Gastroesophageal sphincter (tissue), 4 donors: ENCODE data around the gene FRMD1. TPM values are rescaled to one million over a fixed set of nuclear protein-coding genes. Genes with fewer than 3 reads are reported as not detected.

ENCODE experiments used
- ATAC-seq: fragments of 150-250 bp; one replicate; pipeline ENCODE4 v1.9.1; 2016; ENCODE audit warnings: mild to moderate bottlenecking, moderate library complexity
- H3K27ac ChIP-seq, 4 donors: fragments of 200-600 bp; sonication (generic) in 3 of 4; 1 replicate in 3 of 4; 2 replicates in 1 of 4; pipeline ENCODE4 v1.5.1; 2016 to 2019
- H3K27me3 ChIP-seq: fragments of 200-600 bp; sonication (generic); one replicate; pipeline ENCODE4 v1.5.1; 2019
- H3K36me3 ChIP-seq, 2 donors: fragments of 200-600 bp; sonication (generic); one replicate each; pipeline ENCODE4 v1.5.1; 2019; ENCODE audit warnings: control low read depth in 1 of 2
- H3K4me1 ChIP-seq, 3 donors: fragments of 200-600 bp; sonication (generic); 1 replicate in 2 of 3; 2 replicates in 1 of 3; pipeline ENCODE4 v1.5.1; 2016 to 2019; ENCODE audit warnings: control low read depth in 2 of 3
- H3K4me3 ChIP-seq, 2 donors: fragments of 200-600 bp; sonication (generic); one replicate each; pipeline ENCODE4 v1.5.1; 2019; ENCODE audit warnings: mild to moderate bottlenecking in 1 of 2, moderate library complexity in 1 of 2
- H3K9me3 ChIP-seq, 3 donors: fragments of 200-600 bp; sonication (generic); one replicate each; pipeline ENCODE4 v1.5.1; 2017 to 2019; ENCODE audit warnings: control low read depth in 2 of 3
- EP300 ChIP-seq: sonication (generic); formaldehyde crosslinking; IDR thresholded peaks from one replicate; pipeline ENCODE4 v1.6.1; 2017; ENCODE audit warnings: antibody characterized with exemption, mild to moderate bottlenecking
- POLR2A ChIP-seq, 2 donors: fragments of 450-650 bp; IDR thresholded peaks; one replicate each; pipeline ENCODE4 v1.6.1; 2017; ENCODE audit warnings: antibody characterized with exemption in 2 of 2, mild to moderate bottlenecking in 2 of 2, moderate library complexity in 1 of 2
- POLR2AphosphoS5 ChIP-seq: sonication (generic); formaldehyde crosslinking; IDR thresholded peaks from one replicate; pipeline ENCODE4 v1.6.1; 2017; ENCODE audit warnings: antibody characterized with exemption
- WGBS, 2 donors: methylation state at CpG; one replicate each; pipeline ENCODE4 v1.1.5; 2018; ENCODE audit warnings: low coverage in 1 of 2; 5-methylcytosine and 5-hydroxymethylcytosine counted together
- total RNA-seq, 4 donors: library from RNA; depleted of rRNA; stranded (reverse); fragments of >200 nt; gene quantifications; one replicate each; pipeline ENCODE4 v1.1.0, GENCODE V29; 2016
- TF ChIP-seq, protein P1 (sequence below), 4 experiments: fragments of 200-600 bp in 2 of 4; fragments of 450-650 bp in 2 of 4; sonication (generic) in 1 of 4; IDR thresholded peaks; one replicate each; pipeline ENCODE4 v1.5.1; 2017 to 2019; ENCODE audit warnings: antibody characterized with exemption in 4 of 4, mild to moderate bottlenecking in 2 of 4, moderate library complexity in 2 of 4

The FRMD1 gene
- total RNA-seq, 4 donors from 2014 or later = 0.10 to 0.54 (median 0.23) TPM; not detected in 1

GRCh38 chr6:168095716-168096250 lies 16.8 kb upstream of the FRMD1 start:
- 94% methylated on average over 5 of the region's 14 CpGs; no CpG with 5 or more reads in 1 of the 2 donors for WGBS, 2 donors

GRCh38 chr6:168095171-168095691 lies 16.2 kb upstream of the FRMD1 start:
- H3K27me3 ChIP-seq = peaks cover 21% of the 10 kb centered on the region
- WGBS, 2 donors = no CpG with 5 or more reads among the region's 17 CpGs
- TF ChIP-seq, protein P1, sequence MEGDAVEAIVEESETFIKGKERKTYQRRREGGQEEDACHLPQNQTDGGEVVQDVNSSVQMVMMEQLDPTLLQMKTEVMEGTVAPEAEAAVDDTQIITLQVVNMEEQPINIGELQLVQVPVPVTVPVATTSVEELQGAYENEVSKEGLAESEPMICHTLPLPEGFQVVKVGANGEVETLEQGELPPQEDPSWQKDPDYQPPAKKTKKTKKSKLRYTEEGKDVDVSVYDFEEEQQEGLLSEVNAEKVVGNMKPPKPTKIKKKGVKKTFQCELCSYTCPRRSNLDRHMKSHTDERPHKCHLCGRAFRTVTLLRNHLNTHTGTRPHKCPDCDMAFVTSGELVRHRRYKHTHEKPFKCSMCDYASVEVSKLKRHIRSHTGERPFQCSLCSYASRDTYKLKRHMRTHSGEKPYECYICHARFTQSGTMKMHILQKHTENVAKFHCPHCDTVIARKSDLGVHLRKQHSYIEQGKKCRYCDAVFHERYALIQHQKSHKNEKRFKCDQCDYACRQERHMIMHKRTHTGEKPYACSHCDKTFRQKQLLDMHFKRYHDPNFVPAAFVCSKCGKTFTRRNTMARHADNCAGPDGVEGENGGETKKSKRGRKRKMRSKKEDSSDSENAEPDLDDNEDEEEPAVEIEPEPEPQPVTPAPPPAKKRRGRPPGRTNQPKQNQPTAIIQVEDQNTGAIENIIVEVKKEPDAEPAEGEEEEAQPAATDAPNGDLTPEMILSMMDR (IDR thresholded peaks at IDR 0.05) = no peak
- TF ChIP-seq EP300 (no peak), POLR2A (IDR thresholded peaks at IDR 0.05) (no peak), POLR2AphosphoS5 (no peak)
- no peak overlapping the region for H3K4me3 ChIP-seq
- peaks cover 0 to 5% (median 0%) of the 10 kb centered on the region in 3 donors for H3K9me3 ChIP-seq
- H3K27ac ChIP-seq = no peak overlapping the region
- ATAC-seq = no peak
- H3K4me1 ChIP-seq = peaks cover 0 to 8% (median 0%) of the 10 kb centered on the region in 3 donors
- H3K36me3 ChIP-seq = no peaks in the 10 kb centered on the region

More at GRCh38 chr6:168095716-168096250, 16.8 kb upstream of the FRMD1 start:
- H3K27ac ChIP-seq = no peak overlapping the region
- no peak overlapping the region for H3K4me3 ChIP-seq
- TF ChIP-seq, protein P1 (IDR thresholded peaks at IDR 0.05) = no peak
- no peak for TF ChIP-seq POLR2AphosphoS5
- TF ChIP-seq POLR2A (IDR thresholded peaks at IDR 0.05) = no peak
- no peak for TF ChIP-seq EP300
- peaks cover 26% of the 10 kb centered on the region for H3K27me3 ChIP-seq
- peaks cover 0 to 8% (median 0%) of the 10 kb centered on the region in 3 donors for H3K4me1 ChIP-seq
- H3K9me3 ChIP-seq = peaks cover 0 to 5% (median 0%) of the 10 kb centered on the region in 3 donors
- ATAC-seq = no peak
- H3K36me3 ChIP-seq = no peaks in the 10 kb centered on the region

- TF ChIP-seq EP300 = no peak
- no peak for TF ChIP-seq POLR2AphosphoS5
- TF ChIP-seq POLR2A (IDR thresholded peaks at IDR 0.05) = no peak
- H3K9me3 ChIP-seq = peaks cover 0 to 5% (median 0%) of the 10 kb centered on the region in 3 donors
- peaks cover 0 to 15% (median 3%) of the 10 kb centered on the region in 3 donors for H3K4me1 ChIP-seq
- ATAC-seq = no peak
- no peak overlapping the region for H3K4me3 ChIP-seq
- H3K36me3 ChIP-seq = no peaks in the 10 kb centered on the region
- H3K27me3 ChIP-seq = peaks cover 6% of the 10 kb centered on the region
- WGBS, 2 donors = 81 to 84% methylated on average over 6 to 11 of the region's 11 CpGs
- no peak overlapping the region for H3K27ac ChIP-seq
Observed at GRCh38 chr6:168093634-168094033, 14.6 kb upstream of the FRMD1 start.

GRCh38 chr6:168093071-168093505 lies 14.1 kb upstream of the FRMD1 start:
- Histone ChIP-seq H3K4me1 (peaks cover 0 to 17% (median 7%) of the 10 kb centered on the region in 3 donors), H3K9me3 (peaks cover 0 to 5% (median 0%) of the 10 kb centered on the region in 3 donors), H3K27ac (no peak overlapping the region), H3K27me3 (peaks cover 1% of the 10 kb centered on the region), H3K36me3 (no peaks in the 10 kb centered on the region), H3K4me3 (no peak overlapping the region)
- no peak for ATAC-seq
- TF ChIP-seq EP300 (no peak), POLR2AphosphoS5 (no peak), POLR2A (IDR thresholded peaks at IDR 0.05) (no peak)
- TF ChIP-seq, protein P1 (IDR thresholded peaks at IDR 0.05) = no peak
- WGBS, 2 donors = 79 to 88% methylated on average over 2 to 4 of the region's 12 CpGs

DNA sequence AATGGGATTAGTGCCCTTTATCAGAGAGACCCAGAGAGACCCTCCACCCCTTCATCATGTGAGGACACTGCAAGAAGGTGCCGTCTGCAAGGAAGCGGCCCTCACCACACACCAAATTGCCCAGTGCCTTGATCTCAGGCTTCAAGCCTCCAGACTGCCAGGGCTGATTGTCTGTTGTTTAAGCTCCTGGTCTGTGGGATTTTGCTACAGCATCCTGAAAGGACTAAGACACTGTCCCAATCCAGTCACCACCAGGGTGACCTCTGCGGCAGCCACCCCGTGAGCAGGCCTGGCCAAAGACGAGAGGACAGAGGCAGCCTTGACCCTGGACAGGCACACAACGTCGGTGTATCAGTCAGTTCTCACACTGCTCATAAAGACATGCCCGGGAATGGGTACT lies 13.5 kb upstream of the FRMD1 start:
- 100% methylated on average over 1 to 3 of the region's 8 CpGs for whole genome bisulfite sequencing, 2 donors
- no peak overlapping the region for H3K27ac ChIP-seq
- H3K36me3 ChIP-seq = no peaks in the 10 kb centered on the region
- ATAC-seq = no peak
- H3K4me1 ChIP-seq = peaks cover 0 to 17% (median 11%) of the 10 kb centered on the region in 3 donors
- H3K4me3 ChIP-seq = no peak overlapping the region
- H3K27me3 ChIP-seq = no peaks in the 10 kb centered on the region
- peaks cover 0 to 5% (median 0%) of the 10 kb centered on the region in 3 donors for H3K9me3 ChIP-seq
- TF ChIP-seq, protein P1 (IDR thresholded peaks at IDR 0.05) = no peak
- TF ChIP-seq EP300 = no peak
- no peak for TF ChIP-seq POLR2AphosphoS5
- TF ChIP-seq POLR2A (IDR thresholded peaks at IDR 0.05) = no peak
